GM21825 (cell line): ENCODE results near the gene ITPR3.

Experiments
- ATAC-seq: cut with Tn5 transposase; IDR thresholded peaks from one replicate; pipeline ENCODE4 v1.9.1; 2021; ENCODE audit warnings: mild to moderate bottlenecking, moderate library complexity; ENCODE audit not compliant: unreplicated experiment

ITPR3 gene

GRCh38 chr6:33633462-33634158 lies 12.5 kb downstream of the ITPR3 start:
- ATAC-seq: peak; percentile 55

DNA sequence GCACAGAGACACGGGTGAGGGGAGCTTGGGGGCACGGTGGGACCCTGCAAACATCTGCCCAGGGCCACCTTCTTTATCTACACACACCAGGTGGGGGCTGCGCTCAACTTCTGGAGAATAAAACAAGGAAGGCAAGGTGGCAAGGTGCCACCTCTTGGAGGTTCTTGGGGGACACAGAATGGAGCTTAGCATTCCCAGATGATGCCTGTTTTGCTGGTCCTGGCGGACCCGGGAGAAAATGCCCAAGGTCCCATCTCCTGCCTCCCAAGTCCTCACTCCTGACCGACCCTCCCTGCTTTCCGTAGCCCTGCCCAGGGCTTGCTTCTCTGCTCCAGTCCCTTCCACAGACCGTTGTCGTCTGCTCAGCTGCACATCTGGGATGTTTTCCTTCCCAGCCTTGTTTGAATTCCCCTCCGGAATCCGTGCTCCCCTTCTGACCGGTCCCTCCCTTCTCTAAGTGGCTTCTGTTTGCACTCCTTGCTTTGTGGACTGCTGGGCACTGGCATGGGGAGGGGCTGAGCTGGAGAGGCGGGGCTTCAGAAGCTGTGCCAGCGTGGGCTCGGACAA lies 13.1 kb downstream of the ITPR3 start:
- no peak for ATAC-seq

- no peak for ATAC-seq
Measured at GRCh38 chr6:33634946-33635345, 13.8 kb downstream of the ITPR3 start.

- no peak for ATAC-seq
Measured at GRCh38 chr6:33636655-33637054, 15.5 kb downstream of the ITPR3 start.

DNA sequence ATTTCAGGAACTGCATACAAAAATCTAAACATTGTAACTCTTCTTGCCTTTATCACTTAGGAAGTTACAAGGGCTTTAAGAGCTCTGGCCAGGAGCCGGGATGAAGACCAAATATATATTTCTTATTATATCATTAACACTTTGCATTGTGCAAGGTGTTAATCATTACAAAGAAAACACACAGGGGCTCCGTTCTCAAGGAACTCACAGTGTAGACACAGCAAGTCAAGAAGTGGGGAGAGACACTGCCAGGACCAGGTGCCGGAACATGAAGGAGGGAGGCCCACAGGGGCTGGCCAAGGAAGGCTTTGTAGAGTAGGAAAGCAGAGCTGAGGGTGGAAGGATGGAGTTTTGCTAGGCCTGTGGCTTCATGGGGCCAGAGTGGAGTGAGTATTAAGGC lies 17.4 kb downstream of the ITPR3 start:
- ATAC-seq: no peak

DNA sequence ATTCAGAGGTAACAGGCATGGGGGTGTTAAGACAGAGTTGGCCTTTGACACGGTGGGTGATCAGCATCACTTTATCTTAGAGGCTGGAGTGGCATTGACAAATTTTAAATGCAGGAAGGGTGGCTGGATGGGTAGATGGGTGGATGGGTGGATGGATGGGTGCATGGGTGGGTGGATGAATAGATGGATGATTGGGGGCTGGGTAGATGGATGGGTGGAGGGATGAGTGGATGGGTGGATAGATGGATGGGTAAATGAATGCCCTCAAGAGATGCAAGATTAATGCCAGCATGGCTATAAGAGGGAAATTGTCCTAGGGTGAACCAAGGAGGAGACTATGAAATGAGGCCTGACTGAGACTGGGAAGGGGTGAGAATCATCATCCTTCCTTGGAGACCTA lies 18.4 kb downstream of the ITPR3 start:
- ATAC-seq: no peak

- no peak for ATAC-seq
Measured at GRCh38 chr6:33640361-33640760, 19.2 kb downstream of the ITPR3 start.

DNA sequence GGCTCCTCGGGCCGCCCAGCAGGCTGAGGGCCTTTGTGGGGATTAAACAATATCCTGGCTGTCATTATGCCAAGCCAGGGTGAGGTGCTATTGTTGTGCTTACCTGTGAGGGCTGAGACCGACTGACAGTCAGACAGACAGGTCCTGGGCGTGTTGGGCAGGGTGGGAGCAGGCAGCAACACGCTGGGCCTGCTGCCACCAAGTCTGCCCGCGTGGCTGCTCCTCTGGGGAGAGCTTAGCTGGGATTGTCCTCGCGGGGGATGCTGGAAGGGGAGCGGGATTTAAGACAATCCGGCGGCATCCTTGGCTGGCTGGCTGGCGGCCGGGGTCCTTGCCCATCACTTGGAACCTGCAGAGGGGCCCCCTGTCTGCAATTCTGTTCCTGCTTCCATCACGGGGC lies 20.0 kb downstream of the ITPR3 start:
- no peak for ATAC-seq

DNA sequence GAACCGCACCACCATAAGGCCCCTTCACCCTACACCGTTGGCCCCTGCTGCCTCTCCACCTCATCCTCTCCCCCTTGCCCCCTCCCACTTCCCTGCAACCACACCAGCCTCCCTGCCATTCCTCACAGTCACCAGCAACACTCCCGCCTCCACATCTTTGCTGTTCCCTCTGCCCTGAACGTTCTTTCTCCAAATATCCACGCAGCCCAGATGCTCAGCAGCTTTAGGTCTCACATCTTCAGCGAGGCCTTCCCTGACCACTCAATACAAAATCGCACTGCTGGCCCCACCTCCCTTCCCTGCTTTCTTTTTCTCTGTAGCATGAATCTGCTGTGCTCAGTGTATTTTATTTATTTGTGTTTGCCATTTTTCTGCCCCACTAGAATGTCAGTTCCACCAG lies 20.5 kb downstream of the ITPR3 start:
- ATAC-seq: no peak

GRCh38 chr6:33642897-33643296 lies 21.8 kb downstream of the ITPR3 start:
- no peak for ATAC-seq

DNA sequence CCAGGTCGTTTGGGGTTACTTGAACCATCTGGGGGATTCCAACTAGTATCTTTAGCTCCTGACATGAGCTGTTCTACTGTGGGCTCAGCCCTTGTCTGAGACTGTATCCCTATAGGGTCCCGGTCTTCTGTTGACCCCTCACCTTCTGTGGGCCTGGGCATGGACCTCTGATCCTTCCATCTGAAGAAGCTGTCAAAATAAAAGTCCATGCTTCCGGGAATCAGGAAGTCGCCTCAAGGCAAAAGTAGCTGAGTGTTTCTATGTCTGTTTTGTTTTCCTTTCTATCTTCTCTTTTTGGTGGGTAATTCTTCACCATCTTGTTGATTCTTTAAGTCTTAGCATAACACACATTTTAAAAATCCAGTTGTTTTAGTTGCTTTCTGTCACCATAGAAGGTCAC lies 30.3 kb downstream of the ITPR3 start:
- ATAC-seq: no peak

DNA sequence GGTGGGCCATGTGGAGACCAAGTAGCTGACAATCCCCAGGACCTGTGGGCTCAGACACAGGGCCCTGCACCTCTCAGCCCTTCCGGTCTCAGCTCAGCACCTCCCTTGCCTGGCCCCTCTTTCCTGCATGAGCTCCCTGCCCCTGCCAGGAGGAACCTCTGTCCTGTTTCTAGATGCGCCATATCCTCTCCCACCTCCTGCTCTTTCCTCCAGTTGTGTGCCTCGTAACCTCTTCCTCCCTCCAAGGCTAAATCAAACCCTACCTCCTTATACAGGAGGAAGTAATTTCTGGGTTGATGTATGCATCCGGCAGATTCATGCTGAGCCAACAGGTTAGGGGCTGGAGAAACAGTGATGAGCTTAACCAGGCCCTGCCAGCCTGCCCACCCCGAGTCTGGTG lies 30.9 kb downstream of the ITPR3 start:
- no peak for ATAC-seq

DNA sequence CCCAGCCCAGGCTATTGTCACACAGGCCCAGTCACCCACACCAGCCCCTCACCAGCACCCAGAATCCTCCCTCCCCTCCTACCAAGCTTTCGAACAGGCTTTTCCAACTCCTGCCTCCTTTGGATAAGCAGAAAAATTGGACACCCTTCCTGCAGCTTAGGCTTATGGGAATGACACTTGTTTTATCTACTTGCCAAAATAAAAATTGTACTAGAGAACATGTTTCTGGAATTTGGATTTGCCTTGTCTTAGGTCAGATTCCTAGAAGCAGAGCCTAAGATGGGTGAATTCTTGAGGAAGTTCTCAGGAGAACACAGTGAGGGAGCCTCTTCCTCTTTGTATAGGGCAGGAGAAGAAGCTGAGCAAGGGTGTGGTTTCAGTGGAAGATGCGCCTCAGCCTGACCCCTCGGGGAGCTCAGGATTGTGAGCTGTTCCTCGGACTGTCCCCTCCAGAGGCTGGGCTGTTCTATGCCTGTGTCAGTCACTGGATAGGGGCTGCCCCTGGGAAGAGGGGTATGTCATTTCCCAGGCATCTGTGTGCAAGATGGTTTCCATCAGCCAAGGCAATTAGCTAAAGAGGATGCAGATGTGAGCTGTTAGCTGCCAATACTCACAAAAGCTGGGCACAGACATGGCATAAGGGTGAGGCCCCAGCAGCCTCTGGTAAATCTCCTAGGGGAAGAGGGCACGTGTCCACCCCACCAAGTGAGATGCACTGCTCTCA lies 33.9 kb downstream of the ITPR3 start:
- no peak for ATAC-seq

DNA sequence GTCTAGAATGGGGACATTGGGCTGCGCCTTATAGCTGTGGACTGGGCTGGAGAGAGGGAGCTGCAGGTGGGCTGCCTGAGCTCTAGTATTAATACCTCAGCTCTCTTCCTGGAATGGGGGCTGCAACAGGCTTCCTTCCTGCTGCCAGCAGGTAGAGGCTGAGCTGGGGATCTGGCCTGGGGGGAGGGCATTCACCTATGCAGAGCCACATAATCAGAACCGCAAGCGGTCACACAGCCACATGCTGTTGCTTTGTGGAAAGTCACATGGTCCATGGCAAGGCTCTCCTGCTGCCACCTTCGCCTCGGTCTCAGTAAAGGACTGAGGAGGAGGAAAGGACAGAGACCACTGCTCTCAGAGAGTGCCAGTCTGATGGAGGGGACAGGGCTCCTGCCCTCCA lies 35.7 kb downstream of the ITPR3 start:
- ATAC-seq: no peak

DNA sequence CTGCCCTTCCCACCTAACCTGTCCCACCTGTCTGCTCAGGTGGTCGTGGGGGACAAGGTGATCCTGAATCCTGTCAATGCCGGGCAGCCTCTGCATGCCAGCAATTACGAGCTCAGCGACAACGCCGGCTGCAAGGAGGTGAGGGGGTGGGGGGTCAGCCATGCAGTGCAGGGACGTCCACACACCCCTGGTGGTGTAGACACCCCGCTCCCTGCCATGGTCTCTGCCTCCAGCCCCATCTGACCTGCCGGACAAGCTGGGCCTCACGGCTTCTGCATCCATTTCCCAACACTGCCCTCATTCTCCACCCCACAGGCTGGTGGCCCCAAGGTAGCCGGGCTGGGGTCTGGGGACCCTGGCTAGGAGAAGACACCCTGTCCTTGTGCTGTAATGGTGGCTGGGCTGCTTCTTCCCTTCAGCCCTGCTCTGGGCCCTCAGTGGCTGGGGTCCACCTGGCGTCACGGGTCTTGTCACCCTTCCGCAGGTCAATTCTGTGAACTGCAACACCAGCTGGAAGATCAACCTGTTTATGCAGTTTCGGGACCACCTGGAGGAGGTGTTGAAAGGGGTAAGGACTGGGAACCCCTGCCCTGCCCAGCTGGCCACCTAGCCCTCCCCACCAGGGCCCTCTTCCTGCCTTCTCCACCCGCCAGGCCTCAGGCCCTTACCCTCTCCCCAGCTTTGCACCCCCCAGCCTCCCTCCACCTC lies 38.0 kb downstream of the ITPR3 start:
- ATAC-seq: no peak

GRCh38 chr6:33659986-33660385 lies 38.9 kb downstream of the ITPR3 start:
- ATAC-seq: no peak

- no peak for ATAC-seq
Measured at GRCh38 chr6:33661106-33661838, 40.1 kb downstream of the ITPR3 start.

DNA sequence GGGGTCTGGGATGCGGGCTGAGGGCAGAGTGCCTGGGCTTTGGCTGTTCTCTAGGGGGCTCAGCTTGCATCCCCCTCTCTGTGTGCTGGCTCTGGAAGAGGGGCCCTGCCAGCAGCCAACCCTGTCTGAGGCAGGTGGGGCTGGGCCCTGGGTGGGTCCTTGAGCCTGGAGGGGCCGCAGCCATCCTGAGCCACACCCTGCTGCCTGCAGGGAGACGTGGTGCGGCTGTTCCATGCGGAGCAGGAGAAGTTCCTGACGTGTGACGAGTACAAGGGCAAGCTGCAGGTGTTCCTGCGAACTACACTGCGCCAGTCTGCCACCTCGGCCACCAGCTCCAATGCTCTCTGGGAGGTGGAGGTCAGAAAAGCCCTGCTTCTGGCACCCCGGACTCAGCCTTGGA lies 41.2 kb downstream of the ITPR3 start:
- ATAC-seq: no peak

- ATAC-seq: no peak
Measured at GRCh38 chr6:33663028-33663427, 41.9 kb downstream of the ITPR3 start.

GRCh38 chr6:33663727-33664449 lies 42.8 kb downstream of the ITPR3 start:
- ATAC-seq: no peak
